ENCODE results near the gene STXBP5L. TPM values are rescaled to one million over a fixed set of nuclear protein-coding genes. Genes with fewer than 3 reads are reported as not detected.

STXBP5L gene
- polyA plus RNA-seq, 1 of the 3 experiments (the other 2 are of a cell fraction) = 0.03 TPM

DNA sequence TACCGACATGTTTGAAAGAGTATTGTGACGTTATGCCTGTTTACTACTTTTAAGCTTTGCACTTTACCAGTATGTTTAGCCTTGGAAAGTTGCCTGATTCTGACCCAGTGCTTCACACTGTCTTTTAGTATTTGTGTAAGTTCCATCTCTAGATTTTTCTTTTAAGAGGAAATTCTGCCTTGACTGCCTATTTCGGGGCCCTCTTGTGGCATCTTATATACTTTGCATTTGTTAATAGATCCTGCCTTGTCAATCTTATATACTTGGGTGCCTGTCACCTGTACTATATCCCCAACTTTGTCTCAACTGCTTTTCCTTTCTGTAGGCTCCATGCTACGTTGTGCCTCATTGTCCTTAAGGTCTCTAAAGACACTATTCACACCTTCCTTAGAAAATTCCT is 244.6 kb downstream of the STXBP5L start:
- ChIA-PET CTCF (interaction anchor here (0.6 to 1.1 kb wide), 2 partner anchors 592 to 837 kb away, joined by 3 read pairs; no protein-coding TSS in a partner anchor), POLR2A (no interaction called here)
- Histone ChIP-seq H3F3A (replicated peaks; ENCODE audit: insufficient read depth) (no peaks in the 10 kb centered on the region), H3K36me3 (replicated peaks in 1 of 2; ENCODE audit: control insufficient read depth in 1 of 2, insufficient read depth in 2 of 2, low read length in 1 of 2) (no peaks in the 10 kb centered on the region), H3K9me2 (no peaks in the 10 kb centered on the region), H3K4me1 (ENCODE audit: control insufficient read depth in 1 of 2, insufficient read depth in 2 of 2, low read depth in 1 of 2, low read length in 1 of 2) (no peaks in the 10 kb centered on the region), H2AFZ (ENCODE audit: low read depth) (no peak overlapping the region), H3K4me2 (no peak overlapping the region), H3K4me3 (ENCODE audit: low read depth in 2 of 2, low read length in 1 of 2) (no peak overlapping the region), H3K27ac (ENCODE audit: low read depth in 2 of 2, low read length in 1 of 2) (no peak overlapping the region), H3K9ac (no peak overlapping the region), H4K20me1 (ENCODE audit: insufficient read depth) (no peaks in the 10 kb centered on the region), H3K79me2 (ENCODE audit: insufficient read depth) (no peaks in the 10 kb centered on the region), H3K27me3 (ENCODE audit: insufficient read depth) (no peaks in the 10 kb centered on the region), H3K9me3 (no peaks in the 10 kb centered on the region)
- TF ChIP-seq MXI1 (IDR thresholded peaks at IDR 0.05; ENCODE audit: low read depth, low read length) (no peak), CTCF (IDR thresholded peaks at IDR 0.05) (peak; percentile 39; the same call in 1 of the 2 replicates), USF2 (IDR thresholded peaks at IDR 0.05; ENCODE audit: borderline replicate concordance, low read depth, low read length) (no peak), NFIC (IDR thresholded peaks at IDR 0.05; ENCODE audit: borderline replicate concordance) (no peak), EZH2phosphoT487 (IDR thresholded peaks at IDR 0.05; ENCODE audit: borderline replicate concordance, low read depth) (no peak), RAD21 (IDR thresholded peaks at IDR 0.05; ENCODE audit: low read length) (peak; percentile 52), TEAD4 (IDR thresholded peaks at IDR 0.05; ENCODE audit: borderline replicate concordance, insufficient read depth) (no peak)
- TF ChIP-seq, protein P1, sequence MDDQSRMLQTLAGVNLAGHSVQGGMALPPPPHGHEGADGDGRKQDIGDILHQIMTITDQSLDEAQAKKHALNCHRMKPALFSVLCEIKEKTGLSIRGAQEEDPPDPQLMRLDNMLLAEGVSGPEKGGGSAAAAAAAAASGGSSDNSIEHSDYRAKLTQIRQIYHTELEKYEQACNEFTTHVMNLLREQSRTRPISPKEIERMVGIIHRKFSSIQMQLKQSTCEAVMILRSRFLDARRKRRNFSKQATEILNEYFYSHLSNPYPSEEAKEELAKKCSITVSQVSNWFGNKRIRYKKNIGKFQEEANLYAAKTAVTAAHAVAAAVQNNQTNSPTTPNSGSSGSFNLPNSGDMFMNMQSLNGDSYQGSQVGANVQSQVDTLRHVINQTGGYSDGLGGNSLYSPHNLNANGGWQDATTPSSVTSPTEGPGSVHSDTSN (IDR thresholded peaks at IDR 0.05) = no peak
- TF ChIP-seq, protein P2, sequence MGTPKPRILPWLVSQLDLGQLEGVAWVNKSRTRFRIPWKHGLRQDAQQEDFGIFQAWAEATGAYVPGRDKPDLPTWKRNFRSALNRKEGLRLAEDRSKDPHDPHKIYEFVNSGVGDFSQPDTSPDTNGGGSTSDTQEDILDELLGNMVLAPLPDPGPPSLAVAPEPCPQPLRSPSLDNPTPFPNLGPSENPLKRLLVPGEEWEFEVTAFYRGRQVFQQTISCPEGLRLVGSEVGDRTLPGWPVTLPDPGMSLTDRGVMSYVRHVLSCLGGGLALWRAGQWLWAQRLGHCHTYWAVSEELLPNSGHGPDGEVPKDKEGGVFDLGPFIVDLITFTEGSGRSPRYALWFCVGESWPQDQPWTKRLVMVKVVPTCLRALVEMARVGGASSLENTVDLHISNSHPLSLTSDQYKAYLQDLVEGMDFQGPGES (IDR thresholded peaks at IDR 0.05; ENCODE audit: low read depth, low read length) = no peak
- peak; percentile 4 for DNase-seq
- 56% methylated on average over 4 of the region's 4 CpGs for WGBS (ENCODE audit: low lambda C conversion rate)

DNA sequence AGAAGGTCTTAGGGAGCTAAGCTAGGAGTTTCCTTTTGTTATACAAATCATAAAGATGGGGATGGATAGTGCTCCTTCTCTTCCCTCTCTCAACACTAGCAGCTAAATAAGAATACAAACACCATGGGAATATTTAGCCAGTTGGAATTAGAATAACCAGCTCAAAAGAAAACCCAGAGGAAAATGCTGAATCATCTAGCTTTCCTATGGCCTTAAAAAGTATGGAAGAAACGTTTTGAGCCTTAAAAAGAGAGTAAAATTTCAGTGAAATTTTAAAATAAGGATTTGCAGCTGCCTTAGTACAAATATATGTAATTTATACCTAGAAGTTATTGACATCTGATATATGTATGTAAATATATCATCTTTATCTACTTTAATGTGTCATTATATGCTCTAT is 245.8 kb downstream of the STXBP5L start:
- Histone ChIP-seq H3K9ac (no peak overlapping the region), H3K27ac (ENCODE audit: low read depth in 2 of 2, low read length in 1 of 2) (no peak overlapping the region), H3F3A (replicated peaks; ENCODE audit: insufficient read depth) (no peaks in the 10 kb centered on the region), H3K36me3 (replicated peaks in 1 of 2; ENCODE audit: control insufficient read depth in 1 of 2, insufficient read depth in 2 of 2, low read length in 1 of 2) (no peaks in the 10 kb centered on the region), H4K20me1 (ENCODE audit: insufficient read depth) (no peaks in the 10 kb centered on the region), H3K4me2 (no peak overlapping the region), H3K9me2 (no peaks in the 10 kb centered on the region), H3K4me3 (ENCODE audit: low read depth in 2 of 2, low read length in 1 of 2) (no peak overlapping the region), H3K27me3 (ENCODE audit: insufficient read depth) (no peaks in the 10 kb centered on the region), H2AFZ (ENCODE audit: low read depth) (no peak overlapping the region), H3K4me1 (ENCODE audit: control insufficient read depth in 1 of 2, insufficient read depth in 2 of 2, low read depth in 1 of 2, low read length in 1 of 2) (no peaks in the 10 kb centered on the region), H3K9me3 (no peaks in the 10 kb centered on the region), H3K79me2 (ENCODE audit: insufficient read depth) (no peaks in the 10 kb centered on the region)
- CTCF ChIA-PET = interaction anchor here (0.6 to 0.7 kb wide), 3 partner anchors 355 to 595 kb away, joined by 3 to 4 read pairs (median 4); no protein-coding TSS in a partner anchor
- WGBS (ENCODE audit: low lambda C conversion rate) = 0% methylated on average over 1 of the region's 1 CpG
- POLR2A ChIA-PET = no interaction called here
- DNase-seq = no peak
- TF ChIP-seq RFX5 (IDR thresholded peaks at IDR 0.05; ENCODE audit: low read length) = no peak
- no peak for TF ChIP-seq YY1 (IDR thresholded peaks at IDR 0.05; ENCODE audit: low read depth)
- TF ChIP-seq CTCF (IDR thresholded peaks at IDR 0.05) = no peak
- TF ChIP-seq, protein P3, sequence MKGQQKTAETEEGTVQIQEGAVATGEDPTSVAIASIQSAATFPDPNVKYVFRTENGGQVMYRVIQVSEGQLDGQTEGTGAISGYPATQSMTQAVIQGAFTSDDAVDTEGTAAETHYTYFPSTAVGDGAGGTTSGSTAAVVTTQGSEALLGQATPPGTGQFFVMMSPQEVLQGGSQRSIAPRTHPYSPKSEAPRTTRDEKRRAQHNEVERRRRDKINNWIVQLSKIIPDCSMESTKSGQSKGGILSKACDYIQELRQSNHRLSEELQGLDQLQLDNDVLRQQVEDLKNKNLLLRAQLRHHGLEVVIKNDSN (IDR thresholded peaks at IDR 0.05; ENCODE audit: borderline replicate concordance, low read depth) = no peak
- TF ChIP-seq GATA2 (CRISPR knock-in tag; IDR thresholded peaks at IDR 0.05) = no peak
- TF ChIP-seq POLR2AphosphoS5 (IDR thresholded peaks at IDR 0.05; ENCODE audit: low read depth, low read length) = no peak
- TF ChIP-seq, protein P4, sequence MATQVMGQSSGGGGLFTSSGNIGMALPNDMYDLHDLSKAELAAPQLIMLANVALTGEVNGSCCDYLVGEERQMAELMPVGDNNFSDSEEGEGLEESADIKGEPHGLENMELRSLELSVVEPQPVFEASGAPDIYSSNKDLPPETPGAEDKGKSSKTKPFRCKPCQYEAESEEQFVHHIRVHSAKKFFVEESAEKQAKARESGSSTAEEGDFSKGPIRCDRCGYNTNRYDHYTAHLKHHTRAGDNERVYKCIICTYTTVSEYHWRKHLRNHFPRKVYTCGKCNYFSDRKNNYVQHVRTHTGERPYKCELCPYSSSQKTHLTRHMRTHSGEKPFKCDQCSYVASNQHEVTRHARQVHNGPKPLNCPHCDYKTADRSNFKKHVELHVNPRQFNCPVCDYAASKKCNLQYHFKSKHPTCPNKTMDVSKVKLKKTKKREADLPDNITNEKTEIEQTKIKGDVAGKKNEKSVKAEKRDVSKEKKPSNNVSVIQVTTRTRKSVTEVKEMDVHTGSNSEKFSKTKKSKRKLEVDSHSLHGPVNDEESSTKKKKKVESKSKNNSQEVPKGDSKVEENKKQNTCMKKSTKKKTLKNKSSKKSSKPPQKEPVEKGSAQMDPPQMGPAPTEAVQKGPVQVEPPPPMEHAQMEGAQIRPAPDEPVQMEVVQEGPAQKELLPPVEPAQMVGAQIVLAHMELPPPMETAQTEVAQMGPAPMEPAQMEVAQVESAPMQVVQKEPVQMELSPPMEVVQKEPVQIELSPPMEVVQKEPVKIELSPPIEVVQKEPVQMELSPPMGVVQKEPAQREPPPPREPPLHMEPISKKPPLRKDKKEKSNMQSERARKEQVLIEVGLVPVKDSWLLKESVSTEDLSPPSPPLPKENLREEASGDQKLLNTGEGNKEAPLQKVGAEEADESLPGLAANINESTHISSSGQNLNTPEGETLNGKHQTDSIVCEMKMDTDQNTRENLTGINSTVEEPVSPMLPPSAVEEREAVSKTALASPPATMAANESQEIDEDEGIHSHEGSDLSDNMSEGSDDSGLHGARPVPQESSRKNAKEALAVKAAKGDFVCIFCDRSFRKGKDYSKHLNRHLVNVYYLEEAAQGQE (IDR thresholded peaks at IDR 0.05; ENCODE audit: low read depth, low read length) = no peak
